Endothelial cell of umbilical vein (primary cell): ENCODE results near the gene LRRK1. TPM values are rescaled to one million over a fixed set of nuclear protein-coding genes. Genes with fewer than 3 reads are reported as not detected.

Experiments
- BruUV-seq: library from RNA; stranded (reverse); fragments of 400-500 nt; replicated peaks from 2 replicates; lab custom pipeline; 2021; lab: Mats Ljungman, UMichigan
- CTCF ChIA-PET: fragments of 300-600, 350-600 bp; sonication (Branson Sonifier 250); formaldehyde crosslinking; loops from one replicate; lab custom pipeline; 2021; ENCODE audit warnings: antibody characterized with exemption, inconsistent platforms; lab: Charles Lee
- POLR2A ChIA-PET: fragments of 300-600, 350-600 bp; sonication (Branson Sonifier 250); formaldehyde crosslinking; loops from one replicate; lab custom pipeline; 2021; ENCODE audit warnings: antibody characterized with exemption, inconsistent platforms; lab: Charles Lee
- DNase-seq: peaks from one replicate; pipeline ENCODE4 v3.0.0-alpha.2; 2011; ENCODE audit warnings: low read depth, low spot score
- FAIRE-seq: peaks from 2 replicates; lab custom pipeline; 2011; peaks lifted over from hg19 to GRCh38; lab: Jason Lieb, UNC
- H2AFZ ChIP-seq: 2 replicates; pipeline ENCODE4 v1.6.0; 2012; ENCODE audit warnings: low read depth, low read length, control low read depth, inconsistent platforms
- H3K27ac ChIP-seq: 2 replicates; pipeline ENCODE4 v1.5.1; 2011; ENCODE audit warnings: low read depth, mild to moderate bottlenecking, control low read depth, low read length, moderate library complexity; ENCODE audit not compliant: insufficient read depth
- H3K27me3 ChIP-seq, 2 experiments: 2 replicates each; pipeline versions ENCODE4 v1.6.0 to v1.6.1; 2011; ENCODE audit warnings: low read length in 2 of 2, mixed read lengths in 1 of 2; ENCODE audit not compliant: control insufficient read depth in 2 of 2, insufficient read depth in 2 of 2
- H3K36me3 ChIP-seq, 2 experiments: 2 replicates in 1 of 2; 3 replicates in 1 of 2; pipeline ENCODE4 v1.5.1; 2011; ENCODE audit warnings: low read length in 2 of 2, mild to moderate bottlenecking in 1 of 2, moderate library complexity in 1 of 2; ENCODE audit not compliant: control insufficient read depth in 2 of 2, insufficient read depth in 2 of 2; ENCODE audit errors: extremely low read depth in 1 of 2
- H3K4me1 ChIP-seq: 3 replicates; pipeline ENCODE4 v1.5.1; 2011; ENCODE audit warnings: mild to moderate bottlenecking, low read length; ENCODE audit not compliant: control insufficient read depth, insufficient read depth; ENCODE audit errors: extremely low read depth
- H3K4me2 ChIP-seq: 2 replicates; pipeline ENCODE4 v1.6.1; 2011; ENCODE audit warnings: low read length, control low read depth, mixed read lengths; ENCODE audit not compliant: insufficient read depth
- H3K4me3 ChIP-seq, 3 experiments: fragments of 200-600 bp in 1 of 3; sonication (generic), shearing (Covaris generic) in 1 of 3; replicated peaks in 1 of 3; 2 replicates each; pipeline ENCODE4 v1.5.1; 2011 to 2016; ENCODE audit warnings: control low read depth in 3 of 3, low read length in 3 of 3, mild to moderate bottlenecking in 2 of 3, inconsistent platforms in 1 of 3, low read depth in 1 of 3, moderate library complexity in 1 of 3; ENCODE audit not compliant: insufficient read depth in 1 of 3
- H3K79me2 ChIP-seq: 2 replicates; pipeline ENCODE4 v1.6.0; 2012; ENCODE audit warnings: low read length, inconsistent platforms; ENCODE audit not compliant: control insufficient read depth, insufficient read depth
- H3K9ac ChIP-seq: replicated peaks from 2 replicates; pipeline ENCODE3; 2011; ENCODE audit warnings: low read length, control low read depth; ENCODE audit not compliant: insufficient read depth; ENCODE audit errors: extremely low read depth
- H3K9me1 ChIP-seq: replicated peaks from 3 replicates; pipeline ENCODE4 v1.6.0; 2011; ENCODE audit warnings: mild to moderate bottlenecking, low read length; ENCODE audit not compliant: control insufficient read depth, insufficient read depth; ENCODE audit errors: extremely low read depth
- H3K9me3 ChIP-seq: replicated peaks from 2 replicates; pipeline ENCODE4 v1.5.1; 2012; ENCODE audit warnings: low read length, inconsistent platforms; ENCODE audit not compliant: control insufficient read depth, insufficient read depth
- H4K20me1 ChIP-seq: replicated peaks from 2 replicates; pipeline ENCODE3; 2011; ENCODE audit warnings: mild to moderate bottlenecking, low read length; ENCODE audit not compliant: control insufficient read depth, insufficient read depth; ENCODE audit errors: extremely low read depth
- CTCF ChIP-seq, 2 donors: IDR thresholded peaks; 1 replicate in 1 of 2; 2 replicates in 1 of 2; pipeline ENCODE4 v1.5.1; 2011; ENCODE audit warnings: low read length in 2 of 2, mild to moderate bottlenecking in 2 of 2, moderate library complexity in 2 of 2, control low read depth in 1 of 2, inconsistent platforms in 1 of 2, low read depth in 1 of 2; ENCODE audit not compliant: insufficient read depth in 1 of 2; ENCODE audit errors: extremely low read depth in 1 of 2
- EZH2 ChIP-seq: IDR thresholded peaks from 2 replicates; pipeline ENCODE4 v1.6.1; 2012; ENCODE audit warnings: borderline replicate concordance, low read depth, mild to moderate bottlenecking, moderate library complexity, low read length, inconsistent platforms; ENCODE audit not compliant: severe bottlenecking
- FOS ChIP-seq: IDR thresholded peaks from 2 replicates; pipeline ENCODE4 v1.6.1; 2011; ENCODE audit warnings: mild to moderate bottlenecking, low read length, moderate library complexity, borderline replicate concordance; ENCODE audit not compliant: insufficient read depth
- GATA2 ChIP-seq: IDR thresholded peaks from 2 replicates; pipeline ENCODE4 v1.7.0; 2011; ENCODE audit warnings: low read depth, mild to moderate bottlenecking, moderate library complexity, mixed read lengths, low read length; ENCODE audit not compliant: insufficient read length, insufficient read depth
- JUN ChIP-seq: IDR thresholded peaks from 2 replicates; pipeline ENCODE4 v1.6.1; 2011; ENCODE audit warnings: borderline replicate concordance, low read depth; ENCODE audit not compliant: insufficient read length, insufficient read depth
- MAX ChIP-seq: IDR thresholded peaks from 2 replicates; pipeline ENCODE4 v1.6.1; 2011; ENCODE audit not compliant: insufficient read depth, insufficient read length
- MYC ChIP-seq: IDR thresholded peaks from one replicate; pipeline ENCODE4 v1.6.1; 2011; ENCODE audit warnings: mild to moderate bottlenecking, low read depth, low read length
- POLR2A ChIP-seq: IDR thresholded peaks from 2 replicates; pipeline ENCODE4 v1.6.1; 2012; ENCODE audit warnings: low read depth, mild to moderate bottlenecking, control low read depth, low read length
- POLR2AphosphoS5 ChIP-seq: IDR thresholded peaks from 2 replicates; pipeline ENCODE4 v1.6.1; 2012; ENCODE audit warnings: low read depth, mild to moderate bottlenecking, control low read depth, low read length, moderate library complexity; ENCODE audit not compliant: insufficient read depth
- dilution Hi-C: fragments of 300-500 bp; cut with MboI; formaldehyde crosslinking; loops from one replicate; pipeline ENCODE4 v1.15.0; 2019; ENCODE audit warnings: low sequenced_read_pairs; ENCODE audit not compliant: extremely low pct_ligation_motif_present
- intact Hi-C: fragments of 100-400 bp; cut with micrococcal nuclease; formaldehyde crosslinking; loops from one replicate; pipeline ENCODE4 v1.10.0; 2022
- polyA plus RNA-seq, 4 experiments: library from polyadenylated mRNA; depleted of rRNA in 3 of 4; stranded (reverse) in 3 of 4; unstranded in 1 of 4; fragments of >200 nt; gene quantifications; 2 replicates each; pipeline versions ENCODE4 v1.2.1 to v1.2.3, GENCODE V29; 2011 to 2012; ENCODE audit warnings: missing spikeins in 1 of 4
- total RNA-seq: library from RNA; stranded (reverse); gene quantifications from 2 replicates; pipeline ENCODE4 v1.2.3, GENCODE V29; 2021

LRRK1 gene
- total and polyA plus RNA-seq, 2 donors (not counting 3 experiments of a cell fraction or from before 2014, with no cell fraction given), result 11.0 to 22.1 TPM

GRCh38 chr15:101012326-101013200 is 93.4 kb downstream of the LRRK1 start:
- Histone ChIP-seq H4K20me1 (no peaks in the 10 kb centered on the region), H3K36me3 (peaks cover 0 to 12% of the 10 kb centered on the region in 2 experiments), H3K4me2 (no peak overlapping the region), H3K9me3 (no peaks in the 10 kb centered on the region), H3K27me3 (no peaks in the 10 kb centered on the region), H3K27ac (no peak overlapping the region), H3K4me1 (peaks cover 2% of the 10 kb centered on the region), H2AFZ (no peak overlapping the region), H3K79me2 (no peaks in the 10 kb centered on the region), H3K9ac (no peak overlapping the region), H3K9me1 (no peaks in the 10 kb centered on the region), H3K4me3 (no peak overlapping the region)
- no TSS peak for BruUV-seq
- CTCF ChIA-PET, result interaction anchor here (0.6 to 7.2 kb wide), 4 partner anchors 95 to 277 kb away, joined by 3 to 371 read pairs (median 7); partner anchors contain the start of gene LRRK1
- TF ChIP-seq FOS, result no peak
- no peak for TF ChIP-seq JUN
- TF ChIP-seq POLR2A, result no peak
- intact Hi-C loops, result loop anchor here (10.0 kb wide), 1 partner anchor 162 kb away; no protein-coding TSS in a partner anchor
- FAIRE-seq, result no peak
- dilution Hi-C loops, result no loop called here
- DNase-seq, result no peak
- POLR2A ChIA-PET, result no interaction called here

GRCh38 chr15:101013201-101013550 is 94.0 kb downstream of the LRRK1 start:
- no peak for FAIRE-seq
- Histone ChIP-seq H3K9ac (no peak overlapping the region), H3K9me1 (no peaks in the 10 kb centered on the region), H3K27me3 (no peaks in the 10 kb centered on the region), H2AFZ (no peak overlapping the region), H3K4me2 (no peak overlapping the region), H3K4me3 (no peak overlapping the region), H3K27ac (no peak overlapping the region), H3K79me2 (no peaks in the 10 kb centered on the region), H3K4me1 (no peaks in the 10 kb centered on the region), H3K9me3 (no peaks in the 10 kb centered on the region), H3K36me3 (peaks cover 0 to 12% of the 10 kb centered on the region in 2 experiments), H4K20me1 (no peaks in the 10 kb centered on the region)
- POLR2A ChIA-PET, result no interaction called here
- TF ChIP-seq CTCF (IDR thresholded peaks at IDR 0.05; ENCODE audit: extremely low read depth in 1 of 2, insufficient read depth in 1 of 2, low read depth in 1 of 2, low read length in 2 of 2) (no peak), MYC (no peak), POLR2A (no peak), FOS (no peak), JUN (no peak), MAX (no peak), POLR2AphosphoS5 (no peak), EZH2 (no peak), GATA2 (no peak)
- no TSS peak for BruUV-seq
- DNase-seq, result no peak
- dilution Hi-C loops (no loop called here), intact Hi-C loops (loop anchor here (10.0 kb wide), 1 partner anchor 162 kb away; no protein-coding TSS in a partner anchor)
- CTCF ChIA-PET, result interaction anchor here (1.1 to 4.2 kb wide), 3 partner anchors 14 to 248 kb away, joined by 3 to 68 read pairs (median 3); no protein-coding TSS in a partner anchor
